ENCODE measurements around the gene GATA3.

Gene GATA3

GRCh38 chr10:8037941-8038894 lies 16.3 kb upstream of the GATA3 start:
- no peak for DNase-seq (ENCODE audit: low spot score)

- no peak for DNase-seq (ENCODE audit: low spot score)
Observed at GRCh38 chr10:8039321-8039881, 15.1 kb upstream of the GATA3 start.

GRCh38 chr10:8040651-8041050 lies 13.8 kb upstream of the GATA3 start:
- DNase-seq (ENCODE audit: low spot score), result no peak

- DNase-seq (ENCODE audit: low spot score), result no peak
Observed at GRCh38 chr10:8041284-8041991, 13.1 kb upstream of the GATA3 start.

GRCh38 chr10:8041992-8042720 lies 12.3 kb upstream of the GATA3 start:
- no peak for DNase-seq (ENCODE audit: low spot score)

GRCh38 chr10:8042721-8043568 lies 11.5 kb upstream of the GATA3 start:
- DNase-seq (ENCODE audit: low spot score), result no peak

GRCh38 chr10:8043569-8044306 lies 10.8 kb upstream of the GATA3 start:
- DNase-seq (ENCODE audit: low spot score), result no peak

- DNase-seq (ENCODE audit: low spot score), result no peak
Observed at GRCh38 chr10:8044331-8044907, 10.1 kb upstream of the GATA3 start.

GRCh38 chr10:8044908-8045725 lies 9.4 kb upstream of the GATA3 start:
- DNase-seq (ENCODE audit: low spot score), result no peak

GRCh38 chr10:8045726-8046494 lies 8.6 kb upstream of the GATA3 start:
- no peak for DNase-seq (ENCODE audit: low spot score)

- DNase-seq (ENCODE audit: low spot score), result no peak
Observed at GRCh38 chr10:8047452-8048280, 6.8 kb upstream of the GATA3 start.

- DNase-seq (ENCODE audit: low spot score), result peak; percentile 75
Observed at GRCh38 chr10:8048281-8049008, 6.0 kb upstream of the GATA3 start.

GRCh38 chr10:8049045-8049864 lies 5.2 kb upstream of the GATA3 start:
- DNase-seq (ENCODE audit: low spot score), result no peak

- DNase-seq (ENCODE audit: low spot score), result no peak
Observed at GRCh38 chr10:8049865-8050555, 4.5 kb upstream of the GATA3 start.

GRCh38 chr10:8050556-8051108 lies 3.9 kb upstream of the GATA3 start:
- no peak for DNase-seq (ENCODE audit: low spot score)
